ENCODE results near the gene SPHK2.
"Not testable (repeated sequence)": the region's sequence is repeated elsewhere in the genome, so short reads cannot be mapped to it uniquely, and the experiment has no call there.

Gene SPHK2

DNA sequence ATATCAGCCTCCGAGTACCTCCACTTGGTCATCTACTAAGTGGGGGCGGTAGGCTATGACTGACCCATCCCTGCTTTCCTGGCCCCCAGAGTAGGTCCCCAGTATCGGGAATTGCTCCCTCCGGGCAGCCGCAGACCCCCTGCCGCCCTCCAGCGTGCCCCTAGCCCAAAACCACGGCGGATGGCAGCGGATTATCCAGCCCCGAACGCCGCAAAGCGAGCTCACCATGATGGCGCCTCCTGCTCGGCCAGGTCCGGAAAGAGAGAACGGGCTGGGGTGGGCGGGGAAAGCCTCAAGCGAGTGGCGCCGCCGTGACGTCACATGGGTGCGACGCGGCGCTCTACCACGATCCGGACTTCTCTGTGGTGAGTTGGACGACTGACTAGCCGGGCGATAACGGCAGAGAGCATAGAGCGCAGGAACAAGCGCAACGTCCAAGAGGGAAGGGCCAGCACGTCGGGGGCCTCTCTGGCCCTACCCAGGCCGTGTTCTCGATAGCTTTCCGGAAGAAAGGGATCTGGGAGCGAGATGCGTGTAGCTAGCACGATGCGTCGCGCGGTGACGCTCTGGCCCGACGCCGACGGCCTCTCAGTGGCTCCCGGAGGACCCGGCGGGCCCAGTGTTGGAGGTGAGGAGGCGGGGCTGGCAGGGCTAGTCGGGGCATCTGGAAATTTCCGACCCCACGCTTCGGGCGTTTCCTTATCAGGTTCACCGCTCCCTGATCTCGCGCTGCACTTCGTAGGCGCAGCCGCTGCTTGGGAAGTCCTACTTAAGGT, at the start of gene SPHK2, which contains the start of gene RPL18:
Gene SPHK2 (plus strand): TSS at position 591 of the 776 bp plus-strand sequence. CDS start 1,009 bp downstream, outside the sequence.
Gene RPL18 (minus strand): TSS at position 263 of the 776 bp plus-strand sequence. CDS start 35 bp downstream, at position 228.
- peak; percentile 98 for DNase-seq (ENCODE audit: low spot score)

- DNase-seq (ENCODE audit: low spot score) = no peak
Measured at GRCh38 chr19:48569814-48570213, 49.5 kb upstream of the SPHK2 start.

- no peak for DNase-seq (ENCODE audit: low spot score)
Measured at GRCh38 chr19:48571378-48572162, 47.7 kb upstream of the SPHK2 start.

DNA sequence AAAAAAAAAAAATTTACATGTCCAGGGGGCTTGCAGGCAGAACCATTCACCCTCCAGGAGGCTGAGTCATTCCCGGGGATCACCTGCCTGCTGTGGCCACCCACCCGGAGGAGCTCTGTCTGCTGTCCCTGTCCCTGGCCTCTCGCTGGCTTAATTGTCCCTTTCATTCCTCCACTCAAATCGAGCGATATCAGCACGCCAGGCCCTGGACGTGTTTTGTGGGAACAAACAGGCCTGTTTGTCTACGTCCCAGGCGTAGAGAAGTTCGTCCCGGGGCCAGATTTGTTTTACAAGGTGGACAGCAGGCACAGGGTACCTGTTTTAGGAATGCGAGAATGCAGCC, 46.2 kb upstream of the SPHK2 start:
- no peak for DNase-seq (ENCODE audit: low spot score)

DNA sequence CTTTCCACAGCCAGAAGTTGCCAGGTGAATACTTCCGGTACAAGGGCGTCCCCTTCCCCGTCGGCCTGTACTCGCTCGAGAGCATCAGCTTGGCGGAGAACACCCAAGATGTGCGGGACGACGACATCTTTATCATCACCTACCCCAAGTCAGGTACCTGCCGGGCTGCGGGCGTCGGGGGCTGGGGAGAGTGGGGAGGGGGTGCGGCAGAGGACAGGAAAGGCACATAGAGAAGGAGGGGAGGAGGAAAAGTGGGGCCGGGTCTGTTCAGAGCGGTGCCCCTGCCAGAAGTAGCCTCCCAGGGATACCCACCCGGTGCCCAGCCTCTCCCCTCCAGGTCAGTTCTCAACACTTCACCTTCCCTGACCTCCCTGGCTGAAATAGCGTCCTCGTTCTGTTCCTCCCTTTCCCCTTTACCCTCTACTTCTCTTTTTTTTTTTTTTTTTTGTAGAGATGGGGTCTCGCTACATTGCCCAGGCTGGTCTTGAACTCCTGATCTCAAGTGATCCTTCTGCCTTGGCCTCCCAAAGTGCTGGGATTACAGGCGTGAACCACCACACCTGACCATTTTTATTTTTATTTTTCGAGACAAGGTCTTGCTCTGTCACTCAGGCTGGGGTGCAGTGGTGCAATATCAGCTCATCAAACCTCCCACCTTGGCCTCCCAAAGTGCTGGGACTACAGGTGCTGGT, 43.2 kb upstream of the SPHK2 start:
- no peak for DNase-seq (ENCODE audit: low spot score)

DNA sequence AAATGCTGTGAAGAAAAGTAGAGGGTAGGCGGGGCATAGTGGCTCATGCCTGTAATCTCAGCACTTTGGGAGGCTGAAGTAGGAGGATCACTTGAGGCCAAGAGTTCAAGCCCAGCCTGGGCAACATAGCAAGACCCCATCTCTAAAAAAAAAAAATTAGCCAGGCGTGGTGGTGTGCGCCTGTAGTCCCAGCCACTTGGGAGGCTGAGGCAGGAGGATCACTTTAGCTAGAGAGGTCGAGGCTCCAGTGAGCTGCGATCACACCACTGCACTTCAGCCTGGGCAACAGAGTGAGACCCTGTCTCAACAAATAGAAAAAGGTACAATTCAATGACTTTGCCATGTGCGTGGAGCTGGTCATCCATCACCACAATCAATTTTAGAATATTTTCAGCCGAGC, 41.4 kb upstream of the SPHK2 start:
- DNase-seq (ENCODE audit: low spot score) = not testable (repeated sequence)

GRCh38 chr19:48578891-48579290, 40.4 kb upstream of the SPHK2 start:
- no peak for DNase-seq (ENCODE audit: low spot score)

DNA sequence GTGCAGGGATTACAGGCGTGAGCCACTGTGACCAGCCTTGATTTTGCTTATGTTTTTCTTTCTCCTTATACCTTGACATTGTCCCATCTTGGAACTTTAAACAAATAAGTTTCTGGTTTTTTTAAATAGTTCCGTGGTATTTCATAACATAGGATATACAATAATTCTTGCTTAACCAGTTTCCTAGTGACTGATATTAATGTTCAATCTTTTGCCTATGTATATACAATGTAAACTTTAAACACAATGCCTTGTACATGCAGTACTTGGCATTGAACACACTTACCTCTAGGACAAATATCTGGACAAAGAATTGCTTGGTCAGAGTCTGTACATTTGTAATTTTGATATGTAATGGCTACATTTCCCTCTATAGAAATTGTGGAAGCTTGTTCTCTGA, 37.1 kb upstream of the SPHK2 start:
- no peak for DNase-seq (ENCODE audit: low spot score)

- no peak for DNase-seq (ENCODE audit: low spot score)
Measured at GRCh38 chr19:48587387-48587786, 31.9 kb upstream of the SPHK2 start.

DNA sequence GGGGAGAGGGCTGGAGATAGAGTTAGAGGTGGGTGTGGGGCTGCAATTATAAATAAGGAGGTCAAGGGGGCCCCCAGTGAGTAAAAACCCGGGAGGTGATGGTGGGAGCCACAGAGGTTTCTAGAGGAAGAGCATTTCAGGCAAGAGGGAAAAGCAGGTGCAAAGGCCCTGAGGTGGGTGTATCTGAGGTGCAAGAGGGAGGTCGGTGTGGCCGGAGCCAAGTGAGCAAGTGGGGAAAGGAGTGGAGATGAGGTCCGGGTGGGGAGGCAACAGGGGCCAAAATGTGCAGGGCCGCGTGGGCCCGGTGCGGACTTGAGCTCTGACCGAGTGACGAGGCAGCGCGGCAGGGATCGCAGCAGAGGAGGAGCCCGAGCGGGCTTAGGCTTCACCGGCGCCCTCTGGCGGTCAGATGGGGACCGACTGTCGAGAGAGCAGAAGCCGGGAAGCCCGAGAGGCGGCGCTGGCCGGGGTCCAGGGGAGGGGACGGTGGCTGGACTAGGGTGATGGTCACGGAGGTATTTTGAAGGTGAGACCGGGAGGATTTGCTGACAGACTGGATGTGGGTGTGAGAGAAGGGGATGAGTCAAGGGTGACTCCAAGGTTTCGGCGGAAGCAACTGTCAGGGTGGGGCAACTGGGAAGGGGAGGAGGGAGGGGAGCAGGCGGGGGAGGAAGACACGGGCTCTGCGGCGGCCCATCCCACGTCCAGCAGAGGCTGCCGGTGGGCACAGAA, 30.5 kb upstream of the SPHK2 start:
- DNase-seq (ENCODE audit: low spot score) = peak; percentile 87

DNA sequence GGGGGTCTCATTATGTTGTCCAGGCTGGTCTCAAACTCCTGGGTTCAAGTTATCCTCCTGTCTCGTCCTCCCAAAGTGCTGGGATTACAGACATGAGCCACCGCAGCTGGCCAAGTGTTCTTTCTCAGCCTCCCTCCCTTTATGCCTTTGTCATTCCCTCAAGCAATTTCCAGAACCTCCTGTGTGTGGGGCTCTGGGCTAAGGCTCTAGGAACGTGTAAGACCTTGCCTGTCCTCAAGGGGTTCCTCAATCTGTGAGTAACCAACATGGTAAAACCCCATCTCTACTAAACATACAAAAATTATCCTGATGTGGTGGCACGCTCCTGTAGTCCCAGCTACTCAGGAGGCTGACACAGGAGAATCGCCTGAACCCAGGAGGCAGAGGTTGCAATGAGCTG, 28.3 kb upstream of the SPHK2 start:
- no peak for DNase-seq (ENCODE audit: low spot score)

DNA sequence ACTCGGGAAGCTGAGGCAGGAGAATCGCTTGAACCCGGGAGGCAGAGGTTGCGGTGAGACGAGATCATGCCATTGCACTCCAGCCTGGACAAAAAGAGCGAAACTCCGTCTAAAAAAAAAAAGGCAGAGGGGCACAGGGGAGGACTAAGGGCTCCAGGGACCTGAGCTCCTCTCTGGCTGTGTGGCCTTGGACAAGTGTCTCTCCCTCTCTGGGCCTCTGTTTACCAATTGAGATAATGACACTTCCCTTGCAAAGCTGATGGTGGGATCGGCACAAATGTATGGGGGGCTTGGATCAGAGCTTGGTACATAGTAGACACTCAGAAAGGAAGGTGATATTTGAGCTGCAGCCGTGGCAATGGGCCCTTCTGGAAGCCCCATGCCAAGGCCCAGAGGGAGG, 24.1 kb upstream of the SPHK2 start:
- no peak for DNase-seq (ENCODE audit: low spot score)

GRCh38 chr19:48595833-48596232, 23.5 kb upstream of the SPHK2 start:
- no peak for DNase-seq (ENCODE audit: low spot score)

DNA sequence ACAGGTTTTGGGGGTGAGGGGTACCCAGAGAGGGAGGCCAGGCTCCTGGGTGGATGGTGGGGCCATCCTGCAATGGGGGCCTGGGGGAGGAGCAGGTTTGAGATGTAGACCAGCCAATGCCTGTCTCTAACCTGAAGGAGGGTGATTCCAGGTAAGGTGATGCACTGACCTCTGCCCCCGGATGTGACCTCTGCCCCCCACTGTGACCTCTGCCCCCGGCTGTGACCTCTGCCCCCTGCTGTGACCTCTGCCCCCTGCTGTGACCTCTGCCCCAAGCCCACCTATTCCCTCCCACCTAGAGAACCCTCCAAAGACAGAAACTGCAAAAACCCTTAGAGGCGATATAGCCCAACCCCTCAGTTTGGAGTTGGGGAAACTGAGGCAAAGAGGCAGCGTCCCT, 23.1 kb upstream of the SPHK2 start:
- DNase-seq (ENCODE audit: low spot score) = no peak

GRCh38 chr19:48596679-48597465, 22.4 kb upstream of the SPHK2 start:
- DNase-seq (ENCODE audit: low spot score) = peak; percentile 67

- no peak for DNase-seq (ENCODE audit: low spot score)
Measured at GRCh38 chr19:48598996-48599700, 20.2 kb upstream of the SPHK2 start.

DNA sequence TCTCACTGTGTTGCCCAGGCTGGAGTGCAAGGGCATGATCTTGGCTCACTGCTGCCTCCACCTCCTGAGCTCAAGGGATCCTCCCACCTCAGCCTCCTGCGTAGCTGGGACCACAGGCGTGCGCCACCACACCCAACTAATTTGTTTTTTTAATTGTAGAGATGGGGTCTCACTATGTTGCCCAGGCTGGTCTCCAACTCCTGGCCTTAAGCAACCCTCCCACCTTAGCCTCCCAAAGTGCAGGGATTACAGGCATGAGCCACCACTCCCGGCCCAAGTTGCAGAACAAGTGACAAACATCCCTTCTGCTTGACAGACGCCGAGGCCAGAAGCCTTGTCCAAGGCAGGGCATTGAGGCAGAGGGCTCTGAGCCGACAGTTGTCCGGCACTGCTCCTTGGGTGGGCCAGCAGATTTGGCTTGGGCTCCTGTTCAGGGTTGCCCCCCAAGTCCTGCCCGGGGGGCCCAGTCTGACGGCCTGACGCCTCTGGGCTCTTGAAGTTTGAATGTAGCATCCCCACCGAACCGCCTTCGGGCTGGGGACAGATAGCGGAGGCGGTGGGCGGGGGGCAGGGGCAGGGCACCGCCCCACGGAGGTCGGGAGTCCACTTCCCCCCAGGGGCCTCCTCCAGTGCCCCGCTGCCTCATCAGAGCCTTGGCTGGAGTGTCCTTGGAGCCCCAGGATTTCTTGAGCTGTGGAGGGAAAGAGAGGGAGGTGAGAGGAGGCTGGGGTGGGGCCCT, 18.5 kb upstream of the SPHK2 start:
- DNase-seq (ENCODE audit: low spot score) = no peak

DNA sequence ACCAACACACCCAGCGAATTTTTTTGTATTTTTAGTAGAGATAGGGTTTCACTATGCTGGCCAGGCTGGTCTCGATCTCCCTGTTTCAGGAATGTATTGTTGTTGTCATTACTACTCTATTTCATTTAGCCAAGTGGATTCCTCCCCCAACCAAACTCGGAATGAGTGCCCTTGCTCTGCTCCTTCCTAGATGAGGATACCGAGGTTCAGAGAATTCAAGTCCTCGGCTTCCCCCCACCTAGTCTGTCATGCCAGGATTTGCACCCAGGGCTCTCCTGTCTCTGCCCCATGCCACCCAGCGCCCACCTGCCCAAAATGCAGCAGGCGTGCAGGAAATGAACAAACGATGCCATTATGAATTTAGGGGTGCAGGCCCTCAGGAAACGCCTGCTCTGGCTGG, 16.3 kb upstream of the SPHK2 start:
- no peak for DNase-seq (ENCODE audit: low spot score)

- DNase-seq (ENCODE audit: low spot score) = no peak
Measured at GRCh38 chr19:48603449-48603848, 15.9 kb upstream of the SPHK2 start.

DNA sequence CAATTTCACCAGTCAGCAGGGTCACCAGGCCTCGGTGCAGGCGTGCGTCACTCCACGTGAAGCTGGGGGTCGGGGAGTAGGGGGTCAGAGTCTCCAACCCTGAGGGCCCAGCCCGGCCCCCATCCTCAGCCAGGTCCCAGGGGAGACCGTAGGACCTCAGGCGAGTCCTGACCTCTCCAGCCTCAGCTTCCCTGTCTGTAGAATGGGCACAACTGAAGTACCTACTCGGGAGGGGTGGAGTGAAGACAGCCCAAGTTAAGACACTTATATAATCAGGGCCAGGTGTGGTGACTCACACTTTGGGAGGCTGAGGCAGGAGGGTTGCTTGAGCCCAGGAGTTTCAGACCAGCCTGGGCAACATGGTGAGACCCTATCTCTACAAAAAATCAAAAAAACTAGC, 15.5 kb upstream of the SPHK2 start:
- DNase-seq (ENCODE audit: low spot score) = no peak

All from CD4-positive, alpha-beta T cell treated with Interleukin-2 at 100 ng/mL for 4 hours (primary cell).